OCI-M2 (cell line): ENCODE data around the gene CFL1.
"Not testable (repeated sequence)": the region's sequence is repeated elsewhere in the genome, so short reads cannot be mapped to it uniquely, and the experiment has no call there.

Experiments
- DNase-seq: peaks from one replicate; lab custom pipeline; 2025; ENCODE audit not compliant: unreplicated experiment; lab: John Stamatoyannopoulos, UW

CFL1 gene

DNA sequence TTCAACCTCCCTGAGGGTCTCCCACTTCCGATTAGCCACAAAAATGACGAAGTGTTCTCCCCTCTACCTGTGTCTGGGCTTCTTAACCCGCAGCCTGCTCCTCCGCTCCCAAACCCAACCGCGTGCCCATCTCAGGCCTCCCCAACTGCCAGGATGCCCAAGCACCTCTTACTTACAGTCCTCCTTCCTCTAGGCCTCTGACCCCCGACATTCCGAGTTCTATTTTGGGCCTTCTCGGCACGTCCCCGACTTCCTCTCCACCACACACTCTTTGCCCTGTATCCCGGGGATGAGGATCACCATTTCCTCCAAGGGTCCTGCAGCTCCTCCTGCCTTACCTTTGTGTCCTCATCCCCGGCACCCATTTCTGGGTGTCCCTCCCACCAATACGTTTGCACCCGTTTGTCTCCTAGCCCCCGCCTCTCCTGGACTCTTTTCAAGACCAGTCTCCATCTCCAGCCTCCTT lies 1.9 kb upstream of the CFL1 start:
- no peak for DNase-seq

- DNase-seq = peak; percentile 89
Measured at GRCh38 chr11:65859095-65859811, 1.3 kb upstream of the CFL1 start.

GRCh38 chr11:65858681-65859087 lies 704 bp upstream of the CFL1 start:
- DNase-seq = no peak

DNA sequence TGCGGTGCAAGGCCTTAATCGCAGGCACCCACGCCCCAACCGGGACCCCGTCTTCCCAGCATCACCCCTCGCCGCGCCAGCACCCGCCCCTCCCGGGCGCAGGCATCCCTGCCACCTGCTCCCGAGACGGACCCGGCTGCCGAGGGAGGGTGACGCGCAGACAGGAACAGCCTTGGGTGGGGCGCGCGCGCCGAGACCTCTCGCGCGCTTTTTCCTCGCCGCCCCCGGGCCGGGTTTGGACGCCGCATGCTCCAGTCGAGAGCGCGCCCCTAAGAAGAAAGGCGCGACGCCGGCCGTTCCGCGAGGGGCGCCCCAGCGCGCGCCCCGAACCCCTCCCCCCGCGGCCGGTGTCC lies 504 bp downstream of the CFL1 start:
- DNase-seq = no peak

GRCh38 chr11:65856689-65857499 lies 1.1 kb downstream of the CFL1 start:
- DNase-seq = no peak

DNA sequence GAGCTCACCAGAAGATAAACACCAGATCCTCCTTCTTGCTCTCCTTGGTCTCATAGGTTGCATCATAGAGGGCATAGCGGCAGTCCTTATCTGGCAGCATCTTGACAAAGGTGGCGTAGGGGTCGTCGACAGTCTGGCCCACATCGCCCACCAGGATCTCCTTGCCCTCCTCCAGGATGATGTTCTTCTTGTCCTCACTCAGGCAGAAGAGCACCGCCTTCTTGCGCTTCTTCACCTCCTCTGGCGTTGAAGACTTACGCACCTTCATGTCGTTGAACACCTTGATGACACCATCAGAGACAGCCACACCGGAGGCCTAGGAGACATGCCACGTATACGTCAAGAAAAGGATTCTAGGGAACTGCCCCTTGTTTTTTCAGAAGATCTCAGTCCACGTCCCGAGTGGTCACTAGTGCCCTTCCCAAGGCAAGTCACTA lies 2.0 kb downstream of the CFL1 start:
- DNase-seq = no peak

- DNase-seq = no peak
Measured at GRCh38 chr11:65854852-65855837, 2.8 kb downstream of the CFL1 start.

DNA sequence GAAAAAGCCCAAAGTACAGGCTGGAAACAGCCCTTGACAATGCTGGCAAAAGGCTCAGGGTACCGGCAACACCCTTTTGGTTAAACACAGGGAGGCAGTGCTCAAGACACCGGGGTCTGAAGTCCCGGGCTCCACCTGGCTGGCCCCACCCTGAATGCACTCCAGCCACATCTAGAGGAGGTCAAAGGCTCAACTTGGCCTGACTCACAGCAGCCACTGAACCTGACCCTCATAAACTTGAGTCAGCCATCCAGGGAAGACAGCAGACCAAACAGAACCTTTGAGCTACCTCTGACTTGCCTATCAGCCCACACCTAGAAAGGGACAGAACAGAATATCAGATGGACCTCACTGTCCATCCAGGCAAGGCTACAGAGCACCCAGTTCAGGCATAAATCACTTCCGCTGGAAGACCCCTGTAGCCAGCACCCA lies 3.8 kb downstream of the CFL1 start:
- DNase-seq = no peak

- no peak for DNase-seq
Measured at GRCh38 chr11:65853246-65853979, 4.6 kb downstream of the CFL1 start.

GRCh38 chr11:65852508-65853245 lies 5.3 kb downstream of the CFL1 start:
- no peak for DNase-seq

DNA sequence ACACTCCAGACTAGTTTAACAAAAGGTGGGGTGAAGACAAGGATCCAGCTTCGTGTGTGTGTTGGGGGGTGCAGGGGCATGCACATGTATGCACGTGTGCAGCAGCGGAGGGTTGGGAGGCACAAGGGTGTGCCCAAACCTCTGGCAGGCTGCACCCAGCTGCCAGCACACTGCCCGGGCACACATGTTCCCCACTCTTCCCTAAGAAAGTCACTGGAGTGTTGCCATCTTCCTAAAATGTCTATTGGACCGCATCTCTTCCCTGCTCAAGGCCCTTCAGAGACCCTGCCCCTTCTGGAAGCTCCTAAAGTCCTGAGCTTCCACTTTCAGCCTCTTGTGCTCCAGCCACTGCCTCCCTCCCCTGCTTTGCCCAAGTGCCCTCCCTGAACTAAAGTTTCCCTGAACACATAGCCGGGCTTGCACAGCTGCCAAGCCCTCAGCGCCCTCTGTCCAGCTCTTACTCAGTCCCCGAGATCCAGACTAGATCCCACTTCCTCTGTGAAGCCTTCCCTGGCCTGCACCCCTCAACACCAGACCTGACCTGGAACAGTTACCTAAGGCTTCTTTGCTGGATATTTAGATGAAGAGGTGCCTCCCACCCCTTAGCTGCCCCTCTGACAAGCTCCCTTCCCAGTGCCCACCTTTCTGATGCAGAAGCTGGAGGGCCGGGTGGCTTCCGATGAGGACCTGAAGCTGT lies 6.0 kb downstream of the CFL1 start:
- no peak for DNase-seq

GRCh38 chr11:65851083-65851579 lies 6.8 kb downstream of the CFL1 start:
- DNase-seq = no peak

- no peak for DNase-seq
Measured at GRCh38 chr11:65850217-65851082, 7.5 kb downstream of the CFL1 start.

DNA sequence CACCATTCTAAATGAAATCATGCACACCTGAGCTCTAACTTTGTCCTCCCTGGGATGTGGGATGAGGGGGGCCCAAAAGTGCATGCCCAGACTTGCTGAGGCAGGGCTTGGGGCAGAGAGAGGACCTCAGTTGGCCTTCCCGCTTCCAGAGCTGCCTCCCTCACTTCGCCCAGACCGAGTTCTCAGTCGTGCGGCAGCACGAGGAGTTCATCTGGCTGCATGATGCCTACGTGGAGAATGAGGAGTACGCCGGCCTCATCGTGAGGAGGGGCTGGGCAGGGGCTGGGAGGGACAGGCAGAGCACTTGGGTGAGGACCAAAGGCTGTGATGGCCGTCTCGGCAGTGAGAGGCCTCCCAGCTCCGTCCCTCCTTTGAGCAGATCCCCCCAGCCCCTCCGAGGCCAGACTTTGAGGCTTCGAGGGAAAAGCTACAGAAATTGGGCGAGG lies 8.2 kb downstream of the CFL1 start:
- no peak for DNase-seq

DNA sequence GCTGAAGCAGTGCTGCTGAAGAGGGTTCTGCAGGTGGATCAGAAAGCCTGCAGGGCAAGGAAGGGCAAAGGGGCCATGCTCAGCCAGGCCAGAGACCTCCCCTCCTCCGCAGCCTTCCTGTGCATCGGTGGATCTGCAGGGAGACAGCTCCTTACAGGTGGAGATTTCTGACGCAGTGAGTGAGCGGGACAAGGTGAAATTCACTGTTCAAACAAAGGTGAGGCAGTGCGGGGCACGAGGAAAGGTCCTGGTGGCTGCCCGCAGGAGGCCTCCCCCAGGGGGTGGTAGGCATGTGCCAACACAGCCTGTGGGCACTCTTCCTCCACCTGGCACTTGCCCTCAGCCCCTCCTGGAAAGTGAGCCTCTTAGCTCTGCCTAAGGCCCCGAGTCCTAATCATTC lies 8.6 kb downstream of the CFL1 start:
- DNase-seq = no peak

- DNase-seq = not testable (repeated sequence)
Measured at GRCh38 chr11:65848693-65849092, 9.3 kb downstream of the CFL1 start.

GRCh38 chr11:65847746-65848145 lies 10.2 kb downstream of the CFL1 start:
- DNase-seq = no peak
